Naive thymus-derived CD8-positive, alpha-beta T cell (primary cell): ENCODE data around the gene PPP4R1. TPM values are rescaled to one million over a fixed set of nuclear protein-coding genes. Genes with fewer than 3 reads are reported as not detected.
"Not testable (repeated sequence)": the region's sequence is repeated elsewhere in the genome, so short reads cannot be mapped to it uniquely, and the experiment has no call there.

Experiments
- ATAC-seq, 2 donors: fragments of 150-1000 bp; cut with Tn5 transposase in 1 of 2; sonication (Bioruptor Pico), chemical (Tn5 transposase) in 1 of 2; 1 replicate in 1 of 2; 2 replicates in 1 of 2; pipeline ENCODE4 v1.10.0; 2021; ENCODE audit warnings: mild to moderate bottlenecking in 2 of 2, moderate library complexity in 2 of 2
- POLR2A ChIA-PET: fragments of 350-600 bp; sonication (Branson Sonifier 250); formaldehyde crosslinking; loops from one replicate; lab custom pipeline; 2021; ENCODE audit warnings: antibody characterized with exemption; lab: Charles Lee
- DNase-seq, 10 donors: peaks; one replicate each; pipeline versions ENCODE4 v3.0.0 to v3.0.0-alpha.2; 2020 to 2022
- H3K27ac Mint-ChIP-seq, 10 donors: one replicate each; pipeline ENCODE4 v1.8.0; 2020 to 2022; ENCODE audit warnings: mild to moderate bottlenecking in 10 of 10, mixed read lengths in 10 of 10, moderate library complexity in 4 of 10, inconsistent platforms in 1 of 10
- H3K27me3 Mint-ChIP-seq, 5 donors: one replicate each; pipeline ENCODE4 v1.8.0; 2021 to 2022; ENCODE audit warnings: mixed read lengths in 5 of 5
- H3K36me3 Mint-ChIP-seq, 3 donors: one replicate each; pipeline ENCODE4 v1.8.0; 2020 to 2022; ENCODE audit warnings: mixed read lengths in 3 of 3, mild to moderate bottlenecking in 2 of 3, inconsistent platforms in 1 of 3
- H3K4me1 Mint-ChIP-seq, 4 donors: one replicate each; pipeline ENCODE4 v1.8.0; 2021 to 2022; ENCODE audit warnings: mixed read lengths in 4 of 4
- H3K4me3 Mint-ChIP-seq, 10 donors: one replicate each; pipeline ENCODE4 v1.8.0; 2020 to 2022; ENCODE audit warnings: mild to moderate bottlenecking in 10 of 10, mixed read lengths in 10 of 10, moderate library complexity in 6 of 10, inconsistent platforms in 1 of 10
- H3K9me3 Mint-ChIP-seq, 9 donors: one replicate each; pipeline ENCODE4 v1.8.0; 2020 to 2022; ENCODE audit warnings: mixed read lengths in 9 of 9, mild to moderate bottlenecking in 3 of 9, inconsistent platforms in 1 of 9, moderate library complexity in 1 of 9
- polyA plus RNA-seq, 3 donors: library from polyadenylated mRNA; unstranded; fragments of 300-500 nt; fragmentation: Illumina TruSeq; gene quantifications; one replicate each; pipeline ENCODE4 v1.2.3, GENCODE V29; 2021
- total RNA-seq, 8 experiments: library from RNA in 2 of 8; stranded (reverse) in 2 of 8; gene quantifications; one replicate each; pipeline ENCODE4 v1.2.3 and lab custom pipeline; 2021 to 2026

PPP4R1 gene
- total and polyA plus RNA-seq, 5 experiments from 2014 or later: 3.8 to 34.4 (median 6.5) TPM

DNA sequence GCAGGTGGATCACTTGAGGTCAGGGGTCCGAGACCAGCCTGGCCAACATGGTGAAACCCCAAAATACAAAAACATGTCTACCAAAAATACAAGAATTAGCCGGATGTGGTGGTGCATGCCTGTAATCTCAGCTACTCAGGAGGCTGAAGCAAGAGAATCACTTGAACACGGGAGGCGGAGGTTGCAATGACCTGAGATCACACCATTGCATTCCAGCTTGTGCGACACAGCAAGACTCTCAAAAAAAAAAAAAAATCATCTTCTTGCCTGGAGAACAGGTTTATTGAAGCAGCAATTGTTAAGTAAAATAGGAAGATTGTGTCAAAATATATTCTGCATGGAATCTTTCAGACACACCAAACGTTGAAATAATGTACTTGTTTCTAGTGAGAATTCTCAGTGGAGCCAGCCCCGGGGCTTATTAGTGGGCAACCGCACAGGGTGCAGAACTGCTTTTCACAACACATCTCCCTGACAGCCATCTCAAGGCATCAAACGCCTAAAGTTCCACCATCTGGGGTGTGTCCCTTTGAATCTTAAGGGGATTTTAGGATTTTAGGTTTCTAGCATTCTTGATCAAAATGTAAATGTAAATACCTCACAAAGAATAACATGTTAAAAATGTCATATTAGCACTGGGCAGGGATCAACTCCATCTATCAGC, 28.6 kb upstream of the PPP4R1 start:
- Mint-ChIP-seq H3K36me3 (no peaks in the 10 kb centered on the region), H3K27ac (no peak overlapping the region), H3K9me3 (no peaks in the 10 kb centered on the region), H3K4me3 (no peak overlapping the region), H3K4me1 (peaks cover 0 to 1% (median 0%) of the 10 kb centered on the region in 4 donors), H3K27me3 (peaks cover 0 to 2% (median 0%) of the 10 kb centered on the region in 5 donors)
- POLR2A ChIA-PET: no interaction called here
- ATAC-seq (no peak), DNase-seq (no peak)

GRCh38 chr18:9641081-9641480, 26.7 kb upstream of the PPP4R1 start:
- H3K27ac Mint-ChIP-seq, H3K9me3 Mint-ChIP-seq, H3K36me3 Mint-ChIP-seq, DNase-seq, H3K27me3 Mint-ChIP-seq, H3K4me1 Mint-ChIP-seq, ATAC-seq, POLR2A ChIA-PET, H3K4me3 Mint-ChIP-seq: not testable (repeated sequence)

DNA sequence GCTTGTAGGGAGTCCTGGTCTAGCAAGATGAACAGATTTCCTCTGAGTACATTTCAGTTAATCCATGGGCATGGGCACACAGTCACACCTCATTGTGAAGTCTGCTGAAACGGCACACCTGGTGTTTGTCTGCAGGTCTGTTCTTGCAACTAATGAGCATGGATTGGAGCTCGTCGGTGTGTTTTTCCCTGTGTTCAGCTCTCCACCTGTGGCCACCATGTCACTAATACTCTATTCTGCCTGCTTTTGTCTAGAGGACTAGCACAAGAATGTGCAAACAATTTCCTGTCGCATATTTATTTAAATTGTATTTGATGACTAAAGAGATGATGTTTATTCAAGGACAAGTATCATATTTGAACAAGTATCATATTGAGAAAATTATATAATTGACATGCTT, 24.5 kb upstream of the PPP4R1 start:
- no peak for DNase-seq
- no peak for ATAC-seq
- Mint-ChIP-seq H3K36me3 (no peaks in the 10 kb centered on the region), H3K4me3 (no peak overlapping the region), H3K4me1 (no peaks in the 10 kb centered on the region), H3K9me3 (peaks cover 0 to 6% (median 0%) of the 10 kb centered on the region in 9 donors), H3K27me3 (peaks cover 0 to 2% (median 0%) of the 10 kb centered on the region in 5 donors), H3K27ac (peak overlapping the region in 1 of 10 donors; percentile 13)
- POLR2A ChIA-PET: no interaction called here

- Mint-ChIP-seq H3K36me3 (no peaks in the 10 kb centered on the region), H3K4me3 (no peak overlapping the region), H3K27me3 (peaks cover 0 to 2% (median 0%) of the 10 kb centered on the region in 5 donors), H3K27ac (no peak overlapping the region), H3K4me1 (no peaks in the 10 kb centered on the region), H3K9me3 (peaks cover 0 to 6% (median 0%) of the 10 kb centered on the region in 9 donors)
- POLR2A ChIA-PET: no interaction called here
- DNase-seq (no peak), ATAC-seq (no peak)
These were observed 22.8 kb upstream of the PPP4R1 start for GRCh38 chr18:9637036-9637767.

GRCh38 chr18:9634856-9635255, 20.5 kb upstream of the PPP4R1 start:
- no peaks in the 10 kb centered on the region for H3K4me1 Mint-ChIP-seq
- ATAC-seq (no peak), DNase-seq (no peak)
- H3K27me3 Mint-ChIP-seq: peaks cover 0 to 6% (median 3%) of the 10 kb centered on the region in 5 donors
- no peak overlapping the region for H3K4me3 Mint-ChIP-seq
- H3K9me3 Mint-ChIP-seq: peaks cover 0 to 6% (median 0%) of the 10 kb centered on the region in 9 donors
- POLR2A ChIA-PET: no interaction called here
- H3K27ac Mint-ChIP-seq: no peak overlapping the region
- H3K36me3 Mint-ChIP-seq: no peaks in the 10 kb centered on the region

- Mint-ChIP-seq H3K4me1 (no peaks in the 10 kb centered on the region), H3K27ac (no peak overlapping the region), H3K36me3 (no peaks in the 10 kb centered on the region), H3K9me3 (peaks cover 0 to 6% (median 0%) of the 10 kb centered on the region in 9 donors), H3K27me3 (peaks cover 0 to 6% (median 6%) of the 10 kb centered on the region in 5 donors), H3K4me3 (no peak overlapping the region)
- ATAC-seq (no peak), DNase-seq (no peak)
- POLR2A ChIA-PET: no interaction called here
These were observed 17.6 kb upstream of the PPP4R1 start for GRCh38 chr18:9631814-9632496.

DNA sequence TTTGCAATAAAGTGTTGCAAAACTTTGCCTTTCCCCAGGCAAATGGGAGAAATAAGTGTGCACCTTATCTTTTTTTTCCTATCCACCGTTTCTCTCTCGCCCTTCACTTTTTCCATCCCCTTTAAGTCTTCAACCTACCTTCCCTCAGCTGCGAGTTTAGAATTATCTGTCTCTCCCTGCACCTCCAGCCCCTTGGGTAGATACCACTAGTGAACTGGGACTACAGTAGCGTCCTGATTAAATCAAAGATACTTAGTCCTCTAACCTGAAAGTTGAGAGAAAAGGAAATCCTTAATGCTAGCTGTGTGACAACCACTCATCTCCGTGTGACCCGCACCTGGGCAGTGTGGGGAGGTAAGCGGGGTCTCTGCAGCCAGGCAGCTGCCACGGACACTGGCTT, 16.1 kb upstream of the PPP4R1 start:
- H3K27ac Mint-ChIP-seq: no peak overlapping the region
- H3K27me3 Mint-ChIP-seq: peaks cover 0 to 10% (median 6%) of the 10 kb centered on the region in 5 donors
- POLR2A ChIA-PET: no interaction called here
- H3K9me3 Mint-ChIP-seq: peaks cover 0 to 6% (median 0%) of the 10 kb centered on the region in 9 donors
- no peak overlapping the region for H3K4me3 Mint-ChIP-seq
- DNase-seq: no peak
- peaks cover 0 to 2% (median 0%) of the 10 kb centered on the region in 3 donors for H3K36me3 Mint-ChIP-seq
- no peaks in the 10 kb centered on the region for H3K4me1 Mint-ChIP-seq
- no peak for ATAC-seq

- DNase-seq (no peak), ATAC-seq (no peak)
- POLR2A ChIA-PET: no interaction called here
- H3K9me3 Mint-ChIP-seq: no peaks in the 10 kb centered on the region
- no peak overlapping the region for H3K4me3 Mint-ChIP-seq
- no peaks in the 10 kb centered on the region for H3K4me1 Mint-ChIP-seq
- H3K36me3 Mint-ChIP-seq: peaks cover 0 to 2% (median 0%) of the 10 kb centered on the region in 3 donors
- no peak overlapping the region for H3K27ac Mint-ChIP-seq
- peaks cover 0 to 10% (median 6%) of the 10 kb centered on the region in 5 donors for H3K27me3 Mint-ChIP-seq
These were observed 15.3 kb upstream of the PPP4R1 start for GRCh38 chr18:9629709-9630108.

DNA sequence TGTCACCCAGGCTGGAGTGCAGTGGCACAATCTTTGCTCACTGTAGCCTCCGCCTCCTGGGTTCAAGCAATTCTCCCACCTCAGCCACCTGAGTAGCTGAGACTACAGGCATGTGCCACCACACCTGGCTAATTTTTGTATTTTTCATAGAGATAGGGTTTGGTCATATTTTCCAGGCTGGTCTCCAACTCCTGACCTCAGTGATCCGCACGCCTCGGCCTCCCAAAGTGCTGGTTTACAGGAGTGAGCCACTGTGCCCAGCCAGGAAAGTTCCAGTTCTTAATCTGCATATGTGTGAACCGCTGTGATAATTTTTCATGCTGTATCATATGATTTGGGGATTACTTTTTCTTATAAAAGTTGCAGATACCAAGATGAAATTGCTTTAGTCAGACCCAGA, 14.6 kb upstream of the PPP4R1 start:
- H3K9me3 Mint-ChIP-seq: no peaks in the 10 kb centered on the region
- DNase-seq (no peak), ATAC-seq (no peak)
- H3K4me1 Mint-ChIP-seq: no peaks in the 10 kb centered on the region
- peaks cover 0 to 2% (median 0%) of the 10 kb centered on the region in 3 donors for H3K36me3 Mint-ChIP-seq
- no peak overlapping the region for H3K27ac Mint-ChIP-seq
- H3K27me3 Mint-ChIP-seq: peaks cover 0 to 10% (median 6%) of the 10 kb centered on the region in 5 donors
- POLR2A ChIA-PET: no interaction called here
- H3K4me3 Mint-ChIP-seq: no peak overlapping the region

DNA sequence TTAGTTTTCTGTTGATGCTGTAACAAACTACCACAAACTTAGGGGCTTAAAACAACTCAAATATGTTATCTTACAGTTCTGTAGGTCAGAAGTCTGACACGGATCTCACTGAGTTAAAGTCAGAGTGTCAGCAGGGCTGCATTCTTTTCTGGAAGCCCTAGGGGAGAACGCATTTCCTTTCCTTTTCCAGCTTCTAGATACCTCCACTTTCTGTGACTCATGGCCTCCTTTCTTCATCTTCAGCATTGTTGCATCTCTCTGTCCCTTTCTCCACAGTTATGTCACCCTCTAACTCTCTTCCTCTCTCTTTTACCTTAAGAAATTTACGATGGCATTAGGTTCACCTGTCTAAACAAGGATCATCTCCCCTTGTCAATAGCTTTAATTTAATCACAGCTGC, 13.3 kb upstream of the PPP4R1 start:
- peaks cover 0 to 2% (median 0%) of the 10 kb centered on the region in 3 donors for H3K36me3 Mint-ChIP-seq
- H3K4me1 Mint-ChIP-seq: no peaks in the 10 kb centered on the region
- peaks cover 0 to 10% (median 6%) of the 10 kb centered on the region in 5 donors for H3K27me3 Mint-ChIP-seq
- POLR2A ChIA-PET: no interaction called here
- H3K4me3 Mint-ChIP-seq: no peak overlapping the region
- DNase-seq (no peak), ATAC-seq (no peak)
- no peaks in the 10 kb centered on the region for H3K9me3 Mint-ChIP-seq
- no peak overlapping the region for H3K27ac Mint-ChIP-seq

- no peak for DNase-seq
- POLR2A ChIA-PET: no interaction called here
- H3K36me3 Mint-ChIP-seq: no peaks in the 10 kb centered on the region
- H3K4me3 Mint-ChIP-seq: no peak overlapping the region
- no peaks in the 10 kb centered on the region for H3K27me3 Mint-ChIP-seq
- no peak for ATAC-seq
- H3K27ac Mint-ChIP-seq: no peak overlapping the region
- H3K9me3 Mint-ChIP-seq: no peaks in the 10 kb centered on the region
- peaks cover 2 to 14% (median 9%) of the 10 kb centered on the region in 4 donors for H3K4me1 Mint-ChIP-seq
These were observed 5.6 kb upstream of the PPP4R1 start for GRCh38 chr18:9619990-9620389.

DNA sequence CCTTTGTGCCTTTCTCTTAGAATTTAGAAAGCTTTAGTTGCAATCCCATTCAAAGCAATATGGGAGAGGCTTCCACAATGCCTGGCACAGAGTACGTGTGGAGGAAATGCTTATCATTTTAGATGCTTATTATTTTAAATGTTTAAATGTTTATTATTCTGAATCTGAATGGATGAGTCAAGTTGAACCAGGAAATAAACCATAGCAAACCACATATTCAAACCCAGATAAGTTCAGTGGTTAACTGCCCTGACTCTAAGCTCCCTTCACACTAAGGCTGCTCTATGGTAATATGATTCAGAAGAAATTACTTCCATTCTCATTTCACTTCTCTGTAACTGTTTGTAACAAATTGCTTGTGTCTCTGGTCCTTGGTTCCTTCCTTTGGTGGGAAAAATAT, 5.2 kb upstream of the PPP4R1 start:
- Mint-ChIP-seq H3K9me3 (no peaks in the 10 kb centered on the region), H3K27ac (no peak overlapping the region), H3K4me1 (peaks cover 2 to 14% (median 9%) of the 10 kb centered on the region in 4 donors), H3K4me3 (no peak overlapping the region), H3K36me3 (no peaks in the 10 kb centered on the region), H3K27me3 (no peaks in the 10 kb centered on the region)
- no peak for DNase-seq
- ATAC-seq: no peak
- POLR2A ChIA-PET: no interaction called here

DNA sequence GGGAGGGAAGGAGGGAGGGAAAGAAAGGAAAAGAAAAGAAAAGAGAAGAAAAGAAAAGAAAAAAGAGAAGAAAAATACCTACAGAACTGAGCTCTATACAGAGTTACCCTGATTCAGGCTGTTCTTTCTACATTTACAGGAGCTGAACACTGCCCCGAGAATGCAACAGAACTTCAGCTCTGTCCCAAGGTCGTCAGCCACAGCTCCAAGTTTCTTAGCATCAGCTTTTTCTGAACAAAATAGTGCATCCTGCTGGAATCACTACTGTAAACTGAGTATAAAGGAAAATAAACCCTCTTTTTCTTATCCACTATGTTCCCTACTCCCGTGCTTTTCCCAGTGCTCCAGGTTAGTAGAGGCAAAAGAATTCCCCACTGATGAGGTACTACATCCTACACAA, 4.7 kb upstream of the PPP4R1 start:
- ATAC-seq: no peak
- Mint-ChIP-seq H3K27ac (no peak overlapping the region), H3K36me3 (no peaks in the 10 kb centered on the region), H3K9me3 (no peaks in the 10 kb centered on the region), H3K27me3 (no peaks in the 10 kb centered on the region), H3K4me3 (no peak overlapping the region), H3K4me1 (peaks cover 2 to 14% (median 9%) of the 10 kb centered on the region in 4 donors)
- DNase-seq: no peak
- POLR2A ChIA-PET: no interaction called here
